Epithelial cell of prostate (primary cell): ENCODE measurements around the gene SUSD6.
A peak's percentile ranks its signal among the peaks of the same experiment; 100 is the strongest.
"Not testable (repeated sequence)": the region's sequence is repeated elsewhere in the genome, so short reads cannot be mapped to it uniquely, and the experiment has no call there.

Source experiments
- DNase-seq: peaks from one replicate; pipeline ENCODE4 v3.0.0-alpha.2; 2011; ENCODE audit warnings: low read depth, low spot score
- H3K27ac ChIP-seq: fragments of 450-650 bp; 2 replicates; pipeline ENCODE4 v1.5.1; 2017; ENCODE audit warnings: mild to moderate bottlenecking

Gene SUSD6

GRCh38 chr14:69731919-69732598 lies 120.7 kb downstream of the SUSD6 start:
- H3K27ac ChIP-seq, DNase-seq: not testable (repeated sequence)

- H3K27ac ChIP-seq, DNase-seq: not testable (repeated sequence)
Measured at GRCh38 chr14:69736405-69736804, 125.0 kb downstream of the SUSD6 start.

GRCh38 chr14:69741055-69741454 lies 129.7 kb downstream of the SUSD6 start:
- DNase-seq = no peak
- H3K27ac ChIP-seq = peak overlapping the region; percentile 70

- H3K27ac ChIP-seq = no peak overlapping the region
- no peak for DNase-seq
Measured at GRCh38 chr14:69749956-69750355, 138.6 kb downstream of the SUSD6 start.

- H3K27ac ChIP-seq = no peak overlapping the region
- DNase-seq = no peak
Measured at GRCh38 chr14:69750495-69750894, 139.1 kb downstream of the SUSD6 start.

GRCh38 chr14:69752773-69753172 lies 141.4 kb downstream of the SUSD6 start:
- no peak for DNase-seq
- no peak overlapping the region for H3K27ac ChIP-seq

GRCh38 chr14:69753860-69754259 lies 142.5 kb downstream of the SUSD6 start:
- no peak overlapping the region for H3K27ac ChIP-seq

DNA sequence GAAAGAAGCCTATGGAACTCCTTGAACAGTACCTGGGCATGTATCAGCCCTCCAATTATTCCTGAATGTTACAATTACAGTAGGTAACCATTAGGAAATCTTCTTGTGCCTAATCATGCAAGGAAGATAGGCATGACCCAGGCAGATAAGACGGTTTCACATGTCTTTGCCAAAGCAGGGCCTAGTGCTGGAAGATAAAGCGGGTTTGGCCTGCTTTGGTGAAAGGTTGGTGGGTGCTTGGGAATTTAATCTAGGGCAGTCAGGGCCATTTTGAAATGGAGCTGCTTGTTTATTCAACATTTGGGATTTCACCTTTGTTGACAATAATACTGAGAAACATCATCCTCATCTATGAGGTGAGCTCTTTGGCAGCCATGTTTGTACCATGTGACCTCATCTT lies 143.1 kb downstream of the SUSD6 start:
- H3K27ac ChIP-seq = no peak overlapping the region
- DNase-seq = no peak

More at GRCh38 chr14:69753860-69754259, 142.5 kb downstream of the SUSD6 start:
- DNase-seq = no peak

- no peak for DNase-seq
- peak overlapping the region; percentile 33 for H3K27ac ChIP-seq
Measured at GRCh38 chr14:69755296-69755695, 143.9 kb downstream of the SUSD6 start.

DNA sequence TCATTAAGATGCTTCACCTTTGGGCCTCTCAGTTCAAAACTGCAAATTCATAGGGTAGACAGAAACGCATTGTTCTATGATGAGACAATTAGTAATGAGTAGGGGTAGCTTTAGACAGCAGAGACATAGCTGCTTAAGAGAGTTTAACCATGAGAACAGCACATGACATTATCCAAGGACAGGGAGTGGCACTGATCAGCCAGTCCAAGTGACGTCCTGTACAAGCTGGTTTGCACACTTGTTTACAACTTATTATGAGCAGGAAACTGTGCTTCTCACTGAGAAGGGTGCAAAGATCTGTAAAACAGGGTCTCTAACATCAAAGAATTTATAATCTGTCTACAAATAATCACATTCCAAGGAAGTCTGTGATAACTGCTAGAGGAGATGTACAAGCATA lies 144.4 kb downstream of the SUSD6 start:
- peak overlapping the region; percentile 33 for H3K27ac ChIP-seq
- DNase-seq = no peak

GRCh38 chr14:69756298-69756697 lies 144.9 kb downstream of the SUSD6 start:
- no peak overlapping the region for H3K27ac ChIP-seq
- no peak for DNase-seq

DNA sequence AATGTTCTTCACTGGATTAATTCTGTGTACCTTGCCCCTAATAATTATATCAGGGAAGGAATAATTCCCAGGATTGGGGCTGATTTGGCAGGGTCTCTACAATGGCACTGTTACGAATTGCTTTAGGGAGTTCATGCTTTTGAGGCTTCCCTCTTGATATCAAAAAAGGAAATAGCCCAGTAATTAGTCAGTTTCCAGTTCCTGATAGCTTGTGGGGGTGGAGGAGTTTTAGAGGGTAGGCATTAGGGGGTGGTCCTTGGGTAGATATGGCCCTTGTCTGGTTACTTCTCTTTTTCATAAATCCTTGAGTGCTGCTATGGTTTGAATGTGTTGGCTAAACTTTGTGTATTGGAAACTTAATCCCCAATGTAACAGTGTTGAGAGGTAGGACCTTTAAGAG lies 149.4 kb downstream of the SUSD6 start:
- no peak for DNase-seq
- no peak overlapping the region for H3K27ac ChIP-seq

DNA sequence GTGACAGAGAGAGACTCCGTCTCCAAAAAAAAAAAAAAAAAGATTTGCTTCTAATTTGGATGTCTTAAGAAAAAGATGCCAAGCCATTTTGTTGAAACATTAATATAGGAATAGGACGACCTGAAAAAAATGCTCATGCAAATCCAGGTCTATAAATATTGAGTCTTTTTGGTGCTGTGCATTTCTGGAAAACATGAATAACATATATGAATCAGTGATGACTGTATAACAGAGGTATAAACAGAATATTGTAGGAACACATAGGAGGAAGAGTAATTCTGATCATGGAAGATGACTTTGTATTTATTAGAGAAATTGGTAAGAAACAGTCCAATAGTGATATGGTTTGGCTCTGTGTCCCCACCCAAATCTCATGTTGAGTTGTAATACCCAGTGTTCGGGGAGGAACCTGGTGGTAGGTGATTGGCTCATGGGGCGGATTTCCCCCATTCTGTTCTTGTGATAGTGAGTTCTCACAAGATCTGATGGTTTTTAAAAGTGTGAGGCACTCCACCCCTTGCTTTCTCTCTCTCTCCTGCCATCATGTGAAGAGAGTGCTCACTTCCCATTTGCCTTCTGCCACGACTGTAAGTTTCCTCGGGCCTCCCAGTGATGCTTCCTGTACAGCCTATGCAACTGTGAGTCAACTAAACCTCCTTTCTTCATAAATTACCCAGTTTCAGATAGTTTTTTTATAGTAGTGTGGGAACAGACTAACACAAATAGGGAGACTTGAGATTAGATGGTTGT lies 152.5 kb downstream of the SUSD6 start:
- no peak for DNase-seq
- H3K27ac ChIP-seq = peak overlapping the region; percentile 3
